BLaER1 (cell line): ENCODE measurements around the gene PCYT1A.
A peak's percentile ranks its signal among the peaks of the same experiment; 100 is the strongest.
"Not testable (repeated sequence)": the region's sequence is repeated elsewhere in the genome, so short reads cannot be mapped to it uniquely, and the experiment has no call there.

Experiments
- H3K27ac ChIP-seq: shearing (Covaris generic); formaldehyde crosslinking; 2 replicates; pipeline ENCODE4 v1.8.1; 2022
- H3K27me3 ChIP-seq: shearing (Covaris generic); formaldehyde crosslinking; 2 replicates; pipeline ENCODE4 v1.8.1; 2022
- H3K36me3 ChIP-seq: shearing (Covaris generic); formaldehyde crosslinking; 2 replicates; pipeline ENCODE4 v1.8.1; 2022
- H3K4me1 ChIP-seq: shearing (Covaris generic); formaldehyde crosslinking; 2 replicates; pipeline ENCODE4 v1.8.1; 2022
- H3K4me2 ChIP-seq: shearing (Covaris generic); formaldehyde crosslinking; 2 replicates; pipeline ENCODE4 v1.8.1; 2022
- H3K4me3 ChIP-seq: shearing (Covaris generic); formaldehyde crosslinking; 2 replicates; pipeline ENCODE4 v1.8.1; 2022
- H3K9ac ChIP-seq: shearing (Covaris generic); formaldehyde crosslinking; 2 replicates; pipeline ENCODE4 v1.8.1; 2022
- H3K9me3 ChIP-seq: shearing (Covaris generic); formaldehyde crosslinking; 2 replicates; pipeline ENCODE4 v1.8.1; 2022
- H4K20me1 ChIP-seq: shearing (Covaris generic); formaldehyde crosslinking; 2 replicates; pipeline ENCODE4 v1.8.1; 2022
- Cebpa-rat ChIP-seq: shearing (Covaris generic); IDR thresholded peaks from 2 replicates; pipeline ENCODE4 v1.8.1; 2022

Gene PCYT1A

DNA sequence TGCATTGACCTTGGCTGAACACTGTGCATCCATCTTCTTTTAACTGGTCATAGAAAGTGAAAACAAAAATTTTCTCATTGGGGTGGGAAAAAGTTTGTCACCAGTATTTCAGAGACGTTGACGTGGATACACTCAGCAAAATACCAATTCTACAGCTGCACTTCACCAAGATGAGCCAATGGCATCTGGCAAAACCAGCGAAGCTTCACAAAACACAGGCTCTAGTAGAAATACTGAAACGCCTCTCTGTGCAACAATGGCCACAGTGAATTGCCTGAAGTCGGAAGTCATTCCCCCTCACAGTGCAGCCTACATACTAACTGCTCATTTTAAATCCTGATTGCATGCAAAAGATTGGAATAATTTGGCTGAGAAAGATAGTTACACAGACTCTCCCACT lies 17.0 kb downstream of the PCYT1A start:
- H3K27me3 ChIP-seq, result no peaks in the 10 kb centered on the region
- no peak overlapping the region for H3K9ac ChIP-seq
- no peak overlapping the region for H3K4me3 ChIP-seq
- H3K36me3 ChIP-seq, result peaks cover 87% of the 10 kb centered on the region
- no peaks in the 10 kb centered on the region for H3K4me1 ChIP-seq
- H3K27ac ChIP-seq, result no peak overlapping the region
- H3K4me2 ChIP-seq, result no peak overlapping the region
- no peaks in the 10 kb centered on the region for H4K20me1 ChIP-seq
- H3K9me3 ChIP-seq, result peaks cover 29% of the 10 kb centered on the region
- no peak for TF ChIP-seq Cebpa-rat

DNA sequence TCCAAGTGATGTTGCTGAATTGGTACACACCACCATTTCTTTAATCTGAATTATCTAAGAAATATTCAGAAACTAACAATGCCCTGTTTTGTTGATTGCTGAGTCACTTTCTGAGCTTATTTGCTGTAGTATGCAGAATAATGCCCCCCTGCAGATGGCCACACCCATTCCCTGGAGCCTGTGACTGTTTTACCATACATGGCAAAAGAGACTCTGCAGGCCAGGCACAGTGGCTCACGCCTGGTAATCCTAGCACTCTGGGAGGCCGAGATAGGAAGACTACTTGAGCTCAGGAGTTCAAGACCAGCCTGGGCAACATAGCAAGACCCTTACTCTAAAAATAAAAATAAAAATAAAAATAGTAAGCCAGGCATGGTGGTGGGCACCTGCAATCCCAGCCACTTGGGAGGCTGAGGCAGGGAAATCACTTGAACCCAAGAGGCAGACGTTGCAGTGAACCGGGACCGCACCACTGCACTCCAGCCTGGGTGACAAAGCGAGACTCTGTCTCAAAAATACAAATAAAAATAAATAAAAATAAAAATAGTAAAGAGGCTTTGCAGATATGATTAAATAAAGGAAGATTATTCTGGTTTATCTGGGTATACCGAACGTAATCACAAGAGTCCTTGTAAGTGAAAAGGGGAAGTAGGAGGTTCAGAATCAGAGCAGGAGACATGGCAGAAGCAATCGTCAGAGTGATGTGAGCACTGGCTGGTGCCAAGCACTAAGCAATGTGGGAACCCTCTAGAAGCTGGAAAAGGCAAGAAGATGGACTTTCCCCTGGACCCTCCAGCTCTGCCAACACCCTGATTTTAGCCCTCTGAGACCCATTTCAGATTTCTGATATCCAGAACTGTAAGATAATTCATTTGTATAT lies 19.0 kb downstream of the PCYT1A start:
- Histone ChIP-seq H3K4me3 (no peak overlapping the region), H3K9ac (no peak overlapping the region), H3K36me3 (peaks cover 83% of the 10 kb centered on the region), H3K27me3 (no peaks in the 10 kb centered on the region), H4K20me1 (no peaks in the 10 kb centered on the region), H3K4me1 (no peaks in the 10 kb centered on the region), H3K9me3 (peaks cover 9% of the 10 kb centered on the region), H3K4me2 (no peak overlapping the region), H3K27ac (no peak overlapping the region)
- TF ChIP-seq Cebpa-rat, result no peak

DNA sequence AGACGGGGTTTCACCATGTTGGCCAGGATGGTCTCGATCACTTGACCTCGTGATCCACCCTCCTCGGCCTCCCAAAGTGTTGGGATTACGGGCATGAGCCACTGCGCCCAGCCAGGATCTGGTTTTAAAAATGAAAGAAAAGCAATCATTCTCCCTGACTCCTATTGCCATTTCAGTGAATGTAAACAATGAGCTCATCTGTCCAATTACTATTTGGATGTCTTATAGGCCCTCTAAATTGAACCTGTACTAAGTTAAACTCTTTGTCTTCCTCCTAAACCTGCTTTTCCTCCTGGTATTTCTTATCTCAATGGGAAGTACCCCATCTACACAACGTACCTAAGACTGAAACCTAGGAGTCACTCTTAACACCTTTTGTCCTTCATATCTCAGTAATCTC lies 23.7 kb downstream of the PCYT1A start:
- Histone ChIP-seq H4K20me1 (no peaks in the 10 kb centered on the region), H3K4me3 (no peak overlapping the region), H3K9ac (no peak overlapping the region), H3K9me3 (peaks cover 8% of the 10 kb centered on the region; the same call in 1 of the 2 replicates), H3K27me3 (no peaks in the 10 kb centered on the region), H3K27ac (no peak overlapping the region), H3K4me2 (no peak overlapping the region), H3K4me1 (no peaks in the 10 kb centered on the region), H3K36me3 (peaks cover 70% of the 10 kb centered on the region)
- TF ChIP-seq Cebpa-rat, result no peak

DNA sequence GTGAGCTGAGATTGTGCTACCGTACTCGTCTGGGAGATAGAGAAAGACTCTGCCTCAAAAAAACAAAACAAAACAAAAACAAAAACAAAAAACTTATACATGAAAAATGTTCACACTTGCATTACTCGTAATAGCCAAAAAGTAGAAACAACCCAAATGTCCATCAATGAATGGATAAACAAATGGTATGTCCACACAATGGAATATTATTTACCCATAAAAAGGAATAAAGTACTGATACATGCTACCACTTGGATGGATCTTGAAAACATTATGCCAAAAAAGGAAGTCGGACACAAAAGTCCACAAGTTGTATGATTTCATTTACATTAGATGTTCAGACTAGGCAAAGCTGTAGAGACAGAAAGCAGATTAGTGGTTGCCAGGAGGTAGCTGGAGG lies 26.7 kb downstream of the PCYT1A start:
- H3K9me3 ChIP-seq, result peaks cover 8% of the 10 kb centered on the region; the same call in 1 of the 2 replicates
- no peak overlapping the region for H3K4me3 ChIP-seq
- no peaks in the 10 kb centered on the region for H3K4me1 ChIP-seq
- H3K27me3 ChIP-seq, result no peaks in the 10 kb centered on the region
- no peak overlapping the region for H3K4me2 ChIP-seq
- no peak overlapping the region for H3K9ac ChIP-seq
- no peak for TF ChIP-seq Cebpa-rat
- H3K27ac ChIP-seq, result no peak overlapping the region
- no peaks in the 10 kb centered on the region for H4K20me1 ChIP-seq
- peaks cover 60% of the 10 kb centered on the region for H3K36me3 ChIP-seq

DNA sequence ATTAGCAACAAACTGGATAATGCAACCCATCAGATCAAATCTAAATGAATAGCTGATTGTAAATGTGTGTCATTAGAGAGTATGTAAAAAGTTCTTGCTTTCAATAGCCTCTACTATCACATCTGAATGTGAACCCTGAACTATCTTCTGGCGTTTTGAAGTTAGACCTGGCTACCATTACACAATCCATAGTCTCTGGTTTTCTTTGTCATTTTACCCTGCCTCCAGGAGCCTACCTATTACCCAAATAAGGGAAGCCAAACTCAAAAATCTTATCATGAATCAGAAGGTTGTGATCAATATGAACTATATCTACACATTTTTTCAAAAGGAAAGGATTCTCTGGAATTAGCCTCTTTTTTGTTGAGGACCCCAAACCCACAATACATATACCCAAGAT lies 31.8 kb downstream of the PCYT1A start:
- Histone ChIP-seq H3K4me3 (no peak overlapping the region), H3K9me3 (peaks cover 12% of the 10 kb centered on the region), H3K36me3 (peaks cover 53% of the 10 kb centered on the region), H3K9ac (no peak overlapping the region), H3K4me2 (no peak overlapping the region), H3K27me3 (no peaks in the 10 kb centered on the region), H3K4me1 (peaks cover 20% of the 10 kb centered on the region), H3K27ac (no peak overlapping the region), H4K20me1 (no peaks in the 10 kb centered on the region)
- TF ChIP-seq Cebpa-rat, result no peak

DNA sequence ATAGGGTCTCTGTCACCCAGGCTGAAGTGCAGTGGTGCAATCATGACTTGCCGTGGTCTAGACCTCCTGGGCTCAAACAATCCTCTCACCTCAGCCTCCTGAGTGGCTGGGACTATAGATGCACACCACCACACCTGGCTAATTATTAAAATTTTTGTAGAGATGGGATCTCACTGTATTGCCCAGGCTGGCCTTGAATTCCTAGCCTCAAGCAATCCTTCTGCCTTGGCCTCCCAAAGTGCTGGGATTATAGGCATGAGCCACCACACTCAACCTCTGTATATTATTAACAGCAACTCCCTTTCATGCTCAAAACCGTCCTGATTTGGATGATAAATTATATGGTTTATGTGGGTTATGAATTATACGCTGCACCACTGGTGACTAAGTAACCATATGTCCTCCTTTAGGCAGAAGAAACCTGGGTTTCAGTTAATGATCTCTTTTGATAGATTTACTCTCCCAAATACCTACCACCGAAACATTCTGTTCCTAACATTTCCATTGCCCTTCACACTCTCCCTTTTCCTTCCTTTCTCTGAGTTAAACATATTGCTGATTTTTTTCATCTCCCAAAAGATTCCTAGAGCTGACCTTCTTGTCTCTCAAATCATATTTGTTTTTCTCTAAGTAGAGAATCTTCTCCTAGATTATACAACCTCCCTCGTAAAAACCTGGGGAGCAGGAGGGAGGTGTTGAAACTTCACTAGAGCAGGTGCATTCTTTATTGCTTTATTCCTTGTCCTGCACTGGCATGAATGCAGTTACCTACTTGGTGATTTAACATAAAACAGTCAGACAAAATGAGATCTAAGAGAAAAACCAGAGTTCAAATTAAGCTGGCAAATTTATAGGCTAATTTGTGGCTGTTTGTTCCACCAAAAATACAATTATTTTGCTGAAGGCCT lies 32.9 kb downstream of the PCYT1A start:
- TF ChIP-seq Cebpa-rat, result no peak
- no peaks in the 10 kb centered on the region for H4K20me1 ChIP-seq
- no peaks in the 10 kb centered on the region for H3K27me3 ChIP-seq
- H3K4me1 ChIP-seq, result peaks cover 20% of the 10 kb centered on the region
- peaks cover 23% of the 10 kb centered on the region for H3K9me3 ChIP-seq
- no peak overlapping the region for H3K9ac ChIP-seq
- H3K4me3 ChIP-seq, result no peak overlapping the region
- no peak overlapping the region for H3K4me2 ChIP-seq
- peaks cover 59% of the 10 kb centered on the region for H3K36me3 ChIP-seq
- H3K27ac ChIP-seq, result no peak overlapping the region

DNA sequence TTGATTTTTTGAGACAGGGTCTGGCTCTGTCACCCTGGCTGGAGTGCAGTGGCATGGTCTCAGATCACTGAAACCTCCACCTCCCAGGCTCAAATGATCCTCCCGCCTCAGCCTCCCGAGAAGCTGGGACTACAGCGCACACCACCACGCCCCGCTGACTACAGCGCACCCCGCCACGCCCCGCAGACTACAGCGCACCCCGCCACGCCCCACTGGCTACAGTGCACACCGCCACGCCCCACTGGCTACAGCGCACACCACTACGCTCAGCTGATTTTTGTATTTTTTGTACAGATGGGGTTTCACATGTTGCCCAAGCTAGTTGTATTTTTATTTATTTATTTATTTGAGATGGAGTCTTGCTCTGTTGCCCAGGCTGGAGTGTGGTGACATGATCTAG lies 35.6 kb downstream of the PCYT1A start:
- no peak overlapping the region for H3K4me3 ChIP-seq
- H3K27me3 ChIP-seq, result no peaks in the 10 kb centered on the region

DNA sequence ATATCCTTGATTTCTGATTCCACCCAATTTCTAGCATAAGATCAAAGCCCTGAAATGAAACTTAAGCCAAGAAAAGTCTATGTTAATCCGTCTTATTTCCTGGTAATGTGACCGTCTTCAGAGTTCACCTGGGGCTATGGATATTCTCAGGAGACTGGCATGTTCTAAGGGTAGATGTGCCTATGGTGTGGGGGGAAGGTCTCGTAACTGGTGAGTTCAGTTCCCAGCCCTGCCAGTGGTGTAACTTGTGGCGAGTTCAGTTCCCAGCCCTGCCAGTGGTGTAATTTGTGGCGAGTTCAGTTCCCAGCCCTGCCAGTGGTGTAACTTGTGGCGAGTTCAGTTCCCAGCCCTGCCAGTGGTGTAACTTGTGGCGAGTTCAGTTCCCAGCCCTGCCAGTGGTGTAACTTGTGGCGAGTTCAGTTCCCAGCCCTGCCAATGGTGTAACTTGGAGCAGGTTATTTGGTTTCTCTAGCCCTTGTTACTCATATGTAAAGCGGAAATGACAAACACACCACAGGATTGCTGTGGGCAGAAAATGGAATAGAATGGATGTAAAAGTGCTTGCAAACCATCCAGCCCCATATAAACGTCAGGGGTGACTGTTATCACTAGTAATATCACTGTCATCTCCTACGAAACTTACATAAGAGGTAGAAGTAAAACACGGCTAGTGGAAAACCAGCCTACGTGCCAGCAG lies 40.8 kb downstream of the PCYT1A start:
- H3K4me1 ChIP-seq, result peaks cover 8% of the 10 kb centered on the region
- no peak overlapping the region for H3K9ac ChIP-seq
- TF ChIP-seq Cebpa-rat, result no peak
- peaks cover 46% of the 10 kb centered on the region for H3K9me3 ChIP-seq
- no peak overlapping the region for H3K27ac ChIP-seq
- H3K4me2 ChIP-seq, result no peak overlapping the region
- peaks cover 92% of the 10 kb centered on the region for H3K36me3 ChIP-seq
- no peaks in the 10 kb centered on the region for H3K27me3 ChIP-seq
- no peaks in the 10 kb centered on the region for H4K20me1 ChIP-seq
- no peak overlapping the region for H3K4me3 ChIP-seq

More for the DNA sequence above, 35.6 kb downstream of the PCYT1A start:
- peaks cover 20% of the 10 kb centered on the region for H3K4me1 ChIP-seq
- no peak overlapping the region for H3K9ac ChIP-seq
- peak overlapping the region; percentile 18; the same call in 1 of the 2 replicates for H3K27ac ChIP-seq
- H3K9me3 ChIP-seq, result peaks cover 26% of the 10 kb centered on the region
- H4K20me1 ChIP-seq, result no peaks in the 10 kb centered on the region
- H3K4me2 ChIP-seq, result peak overlapping the region; percentile 56
- TF ChIP-seq Cebpa-rat, result no peak
- H3K36me3 ChIP-seq, result peaks cover 73% of the 10 kb centered on the region

DNA sequence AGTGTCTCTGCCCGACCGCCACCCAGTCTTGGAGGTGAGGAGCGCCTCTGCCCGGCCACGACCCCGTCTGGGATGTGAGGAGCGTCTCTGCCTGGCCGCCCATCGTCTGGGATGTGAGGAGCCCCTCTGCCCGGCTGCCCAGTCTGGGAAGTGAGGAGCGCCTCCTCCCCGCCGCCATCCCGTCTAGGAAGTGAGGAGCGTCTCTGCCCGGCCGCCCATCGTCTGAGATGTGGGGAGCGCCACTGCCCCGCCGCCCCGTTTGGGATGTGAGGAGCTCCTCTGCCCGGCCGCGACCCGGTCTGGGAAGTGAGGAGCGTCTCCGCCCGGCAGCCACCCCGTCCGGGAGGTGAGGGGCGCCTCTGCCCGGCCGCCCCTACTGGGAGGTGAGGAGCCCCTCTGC lies 43.4 kb downstream of the PCYT1A start:
- H4K20me1 ChIP-seq, H3K4me1 ChIP-seq, H3K27me3 ChIP-seq, H3K4me2 ChIP-seq, H3K27ac ChIP-seq, H3K9ac ChIP-seq, H3K4me3 ChIP-seq: not testable (repeated sequence)
- peaks cover 25% of the 10 kb centered on the region for H3K9me3 ChIP-seq
- H3K36me3 ChIP-seq, result peaks cover 92% of the 10 kb centered on the region
